Peyer's patch (tissue), 4 donors: Measurements from ENCODE around the gene TMEM131L.

ENCODE experiments used
- POLR2A ChIP-seq, 2 donors: fragments of 450-650 bp; IDR thresholded peaks; one replicate each; pipeline ENCODE4 v1.5.1; 2017; ENCODE audit warnings: antibody characterized with exemption in 2 of 2, mild to moderate bottlenecking in 2 of 2, moderate library complexity in 2 of 2
- TF ChIP-seq, protein P1 (sequence below), 6 experiments: fragments of 450-650 bp in 4 of 6; fragments of 200-600 bp in 2 of 6; sonication (generic) in 1 of 6; IDR thresholded peaks; one replicate each; pipeline ENCODE4 v1.5.1; 2017 to 2019; ENCODE audit warnings: antibody characterized with exemption in 6 of 6, mild to moderate bottlenecking in 3 of 6, moderate library complexity in 1 of 6

DNA sequence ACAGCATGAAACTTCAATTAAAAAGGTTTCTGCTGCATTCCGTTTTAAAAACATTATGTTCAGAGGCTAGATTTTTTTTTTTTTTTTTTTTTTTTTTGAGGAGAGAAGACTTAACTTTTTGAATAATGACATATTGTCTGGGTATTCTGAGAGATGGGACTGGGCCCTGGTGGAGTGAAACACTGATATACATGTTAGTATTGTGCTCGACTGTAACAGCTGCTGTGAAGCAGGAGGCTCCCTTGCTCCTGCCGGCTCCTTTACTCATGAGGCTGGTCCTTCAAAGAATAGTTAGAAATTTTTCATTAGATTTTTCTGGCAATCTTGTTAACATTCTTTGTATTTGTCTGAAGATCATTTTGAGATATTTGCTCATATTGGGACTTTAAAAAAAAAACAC lies 73.3 kb downstream of the TMEM131L start:
- no peak for TF ChIP-seq POLR2A (IDR thresholded peaks at IDR 0.05)
- TF ChIP-seq, protein P1, sequence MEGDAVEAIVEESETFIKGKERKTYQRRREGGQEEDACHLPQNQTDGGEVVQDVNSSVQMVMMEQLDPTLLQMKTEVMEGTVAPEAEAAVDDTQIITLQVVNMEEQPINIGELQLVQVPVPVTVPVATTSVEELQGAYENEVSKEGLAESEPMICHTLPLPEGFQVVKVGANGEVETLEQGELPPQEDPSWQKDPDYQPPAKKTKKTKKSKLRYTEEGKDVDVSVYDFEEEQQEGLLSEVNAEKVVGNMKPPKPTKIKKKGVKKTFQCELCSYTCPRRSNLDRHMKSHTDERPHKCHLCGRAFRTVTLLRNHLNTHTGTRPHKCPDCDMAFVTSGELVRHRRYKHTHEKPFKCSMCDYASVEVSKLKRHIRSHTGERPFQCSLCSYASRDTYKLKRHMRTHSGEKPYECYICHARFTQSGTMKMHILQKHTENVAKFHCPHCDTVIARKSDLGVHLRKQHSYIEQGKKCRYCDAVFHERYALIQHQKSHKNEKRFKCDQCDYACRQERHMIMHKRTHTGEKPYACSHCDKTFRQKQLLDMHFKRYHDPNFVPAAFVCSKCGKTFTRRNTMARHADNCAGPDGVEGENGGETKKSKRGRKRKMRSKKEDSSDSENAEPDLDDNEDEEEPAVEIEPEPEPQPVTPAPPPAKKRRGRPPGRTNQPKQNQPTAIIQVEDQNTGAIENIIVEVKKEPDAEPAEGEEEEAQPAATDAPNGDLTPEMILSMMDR (IDR thresholded peaks at IDR 0.05) = no peak
